Hepatocyte (in vitro differentiated cells): ENCODE data around the gene KDELR3. TPM values are rescaled to one million over a fixed set of nuclear protein-coding genes. Genes with fewer than 3 reads are reported as not detected.

Source experiments
- DNase-seq: peaks from one replicate; pipeline ENCODE4 v3.0.0-alpha.2; 2016; ENCODE audit warnings: low spot score
- H2AFZ ChIP-seq: fragments of 200-600 bp; sonication (generic); 2 replicates; pipeline ENCODE4 v1.6.0; 2016; ENCODE audit warnings: antibody characterized with exemption, mild to moderate bottlenecking
- H3K27ac ChIP-seq: fragments of 200-600 bp; sonication (generic); 2 replicates; pipeline ENCODE4 v1.5.1; 2016; ENCODE audit warnings: mild to moderate bottlenecking
- H3K27me3 ChIP-seq: fragments of 200-600 bp; sonication (generic); 2 replicates; pipeline ENCODE4 v1.6.1; 2016
- H3K36me3 ChIP-seq: fragments of 200-600 bp; sonication (generic); replicated peaks from 2 replicates; pipeline ENCODE4 v1.5.1; 2016; ENCODE audit warnings: low read depth; ENCODE audit not compliant: insufficient read depth
- H3K4me1 ChIP-seq: fragments of 200-600 bp; sonication (generic); 2 replicates; pipeline ENCODE4 v1.5.1; 2016; ENCODE audit warnings: mild to moderate bottlenecking, moderate library complexity; ENCODE audit not compliant: insufficient read depth
- H3K4me2 ChIP-seq: fragments of 200-600 bp; sonication (generic); 2 replicates; pipeline ENCODE4 v1.6.0; 2016
- H3K4me3 ChIP-seq: fragments of 200-600 bp; sonication (generic); 2 replicates; pipeline ENCODE4 v1.5.1; 2016; ENCODE audit warnings: mild to moderate bottlenecking
- H3K79me2 ChIP-seq: fragments of 200-600 bp; sonication (generic); 2 replicates; pipeline ENCODE4 v1.6.0; 2017; ENCODE audit warnings: mild to moderate bottlenecking
- H3K9me2 ChIP-seq: fragments of 200-600 bp; sonication (generic); replicated peaks from 2 replicates; pipeline ENCODE4 v1.6.0; 2017; ENCODE audit warnings: mild to moderate bottlenecking; ENCODE audit not compliant: insufficient read depth
- H3K9me3 ChIP-seq: fragments of 200-600 bp; sonication (generic); 2 replicates; pipeline ENCODE4 v1.5.1; 2016; ENCODE audit warnings: low read depth, mild to moderate bottlenecking
- H4K20me1 ChIP-seq: fragments of 200-600 bp; sonication (generic); 2 replicates; pipeline ENCODE4 v1.6.0; 2016; ENCODE audit warnings: mild to moderate bottlenecking; ENCODE audit not compliant: insufficient read depth, poor library complexity, severe bottlenecking
- EZH2 ChIP-seq: fragments of 200-600 bp; sonication (generic); IDR thresholded peaks from 2 replicates; pipeline ENCODE4 v1.6.1; 2016; ENCODE audit warnings: antibody characterized with exemption, mild to moderate bottlenecking, borderline replicate concordance
- EZH2phosphoT487 ChIP-seq: fragments of 200-600 bp; sonication (generic); IDR thresholded peaks from one replicate; pipeline ENCODE4 v1.6.1; 2018; ENCODE audit warnings: antibody characterized with exemption, mild to moderate bottlenecking, low read depth, moderate library complexity; ENCODE audit not compliant: unreplicated experiment, severe bottlenecking
- WGBS: methylation state at CpG from one replicate; pipeline ENCODE4 v1.1.6; 2016; ENCODE audit warnings: low lambda C conversion rate; ENCODE audit errors: missing lambda C conversion rate; 5-methylcytosine and 5-hydroxymethylcytosine counted together
- polyA plus RNA-seq: library from polyadenylated mRNA; unstranded; fragments of >200 nt; fragmentation: Nextera tagmentation; extraction: Ambion mirVana; gene quantifications from 2 replicates; pipeline ENCODE4 v1.2.1, GENCODE V29; 2016
- total RNA-seq: library from RNA; depleted of rRNA; stranded (reverse); fragments of >200 nt; gene quantifications from 2 replicates; pipeline ENCODE4 v1.2.3, GENCODE V29; 2014
- TF ChIP-seq, protein P1 (sequence below): fragments of 200-600 bp; sonication (generic); IDR thresholded peaks from 2 replicates; pipeline ENCODE4 v1.5.1; 2016; ENCODE audit warnings: antibody characterized with exemption, mild to moderate bottlenecking; ENCODE audit not compliant: poor library complexity

Gene KDELR3
- total and polyA plus RNA-seq, 2 experiments from 2014 or later, result 92.4 to 171 TPM

DNA sequence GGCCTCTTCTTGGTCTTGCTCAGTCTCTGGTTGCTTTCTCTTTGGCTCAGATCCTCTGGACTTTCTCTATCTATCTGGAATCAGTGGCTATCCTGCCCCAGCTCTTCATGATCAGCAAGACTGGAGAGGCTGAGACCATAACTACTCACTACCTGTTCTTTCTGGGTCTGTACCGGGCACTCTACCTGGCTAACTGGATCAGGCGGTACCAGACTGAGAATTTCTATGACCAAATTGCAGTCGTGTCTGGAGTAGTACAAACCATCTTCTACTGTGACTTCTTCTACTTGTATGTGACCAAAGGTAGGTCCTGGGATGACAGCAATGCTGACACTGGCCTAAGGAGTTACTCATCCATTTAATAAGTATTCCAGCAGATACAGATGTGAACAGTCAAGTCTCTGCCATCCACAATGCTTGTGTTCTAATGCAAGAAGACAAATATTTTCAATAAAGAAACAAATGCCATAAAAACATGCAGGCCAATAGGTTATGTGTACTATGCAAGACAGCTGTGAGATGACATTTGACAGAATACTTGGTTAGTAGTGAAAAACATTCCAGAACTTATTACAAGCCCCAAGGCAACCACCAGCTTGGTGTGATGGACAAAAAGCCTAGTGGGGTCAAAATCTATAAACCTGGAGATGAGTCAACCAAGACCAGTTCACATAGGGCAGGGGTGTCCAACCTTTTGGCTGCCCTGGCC, 13.4 kb downstream of the KDELR3 start:
- H3K4me3 ChIP-seq, result no peak overlapping the region
- H3K9me3 ChIP-seq, result no peaks in the 10 kb centered on the region
- no peaks in the 10 kb centered on the region for H3K27me3 ChIP-seq
- peaks cover 11% of the 10 kb centered on the region for H4K20me1 ChIP-seq
- no peak overlapping the region for H3K4me2 ChIP-seq
- H3K9me2 ChIP-seq, result no peaks in the 10 kb centered on the region
- peaks cover 3% of the 10 kb centered on the region for H3K79me2 ChIP-seq
- no peak for DNase-seq
- TF ChIP-seq EZH2 (no peak), EZH2phosphoT487 (no peak)
- TF ChIP-seq, protein P1, sequence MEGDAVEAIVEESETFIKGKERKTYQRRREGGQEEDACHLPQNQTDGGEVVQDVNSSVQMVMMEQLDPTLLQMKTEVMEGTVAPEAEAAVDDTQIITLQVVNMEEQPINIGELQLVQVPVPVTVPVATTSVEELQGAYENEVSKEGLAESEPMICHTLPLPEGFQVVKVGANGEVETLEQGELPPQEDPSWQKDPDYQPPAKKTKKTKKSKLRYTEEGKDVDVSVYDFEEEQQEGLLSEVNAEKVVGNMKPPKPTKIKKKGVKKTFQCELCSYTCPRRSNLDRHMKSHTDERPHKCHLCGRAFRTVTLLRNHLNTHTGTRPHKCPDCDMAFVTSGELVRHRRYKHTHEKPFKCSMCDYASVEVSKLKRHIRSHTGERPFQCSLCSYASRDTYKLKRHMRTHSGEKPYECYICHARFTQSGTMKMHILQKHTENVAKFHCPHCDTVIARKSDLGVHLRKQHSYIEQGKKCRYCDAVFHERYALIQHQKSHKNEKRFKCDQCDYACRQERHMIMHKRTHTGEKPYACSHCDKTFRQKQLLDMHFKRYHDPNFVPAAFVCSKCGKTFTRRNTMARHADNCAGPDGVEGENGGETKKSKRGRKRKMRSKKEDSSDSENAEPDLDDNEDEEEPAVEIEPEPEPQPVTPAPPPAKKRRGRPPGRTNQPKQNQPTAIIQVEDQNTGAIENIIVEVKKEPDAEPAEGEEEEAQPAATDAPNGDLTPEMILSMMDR, result no peak
- peaks cover 4% of the 10 kb centered on the region for H3K4me1 ChIP-seq
- H3K36me3 ChIP-seq, result peaks cover 10% of the 10 kb centered on the region
- no peak overlapping the region for H2AFZ ChIP-seq
- 98% methylated on average over 3 of the region's 3 CpGs for WGBS
- H3K27ac ChIP-seq, result peak overlapping the region; percentile 43

GRCh38 chr22:38481871-38482332, 14.0 kb downstream of the KDELR3 start:
- H4K20me1 ChIP-seq, result peaks cover 17% of the 10 kb centered on the region
- H3K4me2 ChIP-seq, result no peak overlapping the region
- H3K9me3 ChIP-seq, result no peaks in the 10 kb centered on the region
- H3K36me3 ChIP-seq, result peaks cover 14% of the 10 kb centered on the region
- H3K4me1 ChIP-seq, result peaks cover 4% of the 10 kb centered on the region
- WGBS, result 92% methylated on average over 8 of the region's 8 CpGs
- peak overlapping the region; percentile 41 for H3K27ac ChIP-seq
- H3K4me3 ChIP-seq, result no peak overlapping the region
- no peak for DNase-seq
- TF ChIP-seq EZH2phosphoT487, result no peak
- TF ChIP-seq EZH2, result no peak
- TF ChIP-seq, protein P1, result no peak
- no peaks in the 10 kb centered on the region for H3K9me2 ChIP-seq
- H2AFZ ChIP-seq, result no peak overlapping the region
- peaks cover 6% of the 10 kb centered on the region for H3K79me2 ChIP-seq
- H3K27me3 ChIP-seq, result no peaks in the 10 kb centered on the region

DNA sequence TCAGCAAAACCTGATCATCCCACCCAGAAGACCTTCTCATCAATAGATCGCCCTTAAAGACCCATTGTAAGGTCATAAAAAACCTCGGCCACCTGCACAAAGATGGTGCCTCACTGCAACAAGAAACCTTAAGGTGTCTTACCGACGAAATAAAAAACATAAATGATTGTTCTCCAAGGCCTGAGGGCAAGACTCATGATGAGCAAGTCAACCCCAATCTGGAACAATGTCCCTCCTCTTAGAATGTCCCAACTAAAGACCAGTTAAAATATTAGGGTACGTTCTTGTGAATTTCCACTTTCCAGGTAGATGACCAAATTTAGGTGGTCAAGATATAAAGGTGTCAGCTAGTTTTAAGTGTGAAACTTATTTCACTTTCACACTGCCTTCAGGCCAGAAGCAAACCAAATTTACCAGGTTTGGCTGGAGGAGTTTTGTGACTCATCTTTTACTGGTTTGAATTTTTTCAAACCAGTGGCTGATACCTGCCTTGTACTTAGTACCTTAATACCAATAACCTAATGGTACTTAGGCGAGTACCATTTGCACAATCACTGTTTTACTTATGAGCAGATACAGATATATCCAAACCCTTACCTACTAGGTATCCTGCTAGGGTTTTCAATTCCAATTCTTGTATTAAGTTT, 14.9 kb downstream of the KDELR3 start:
- no peak overlapping the region for H2AFZ ChIP-seq
- WGBS, result 98% methylated on average over 6 of the region's 6 CpGs
- peaks cover 14% of the 10 kb centered on the region for H3K36me3 ChIP-seq
- H3K27ac ChIP-seq, result no peak overlapping the region
- peaks cover 1% of the 10 kb centered on the region for H3K4me1 ChIP-seq
- H4K20me1 ChIP-seq, result peaks cover 26% of the 10 kb centered on the region
- H3K9me3 ChIP-seq, result no peaks in the 10 kb centered on the region
- DNase-seq, result no peak
- H3K79me2 ChIP-seq, result peaks cover 8% of the 10 kb centered on the region
- no peaks in the 10 kb centered on the region for H3K27me3 ChIP-seq
- no peak overlapping the region for H3K4me2 ChIP-seq
- no peaks in the 10 kb centered on the region for H3K9me2 ChIP-seq
- no peak for TF ChIP-seq EZH2
- TF ChIP-seq EZH2phosphoT487, result no peak
- TF ChIP-seq, protein P1, result no peak
- H3K4me3 ChIP-seq, result no peak overlapping the region
